Body of pancreas (tissue), 4 donors: ENCODE data around the gene CDK5RAP3.

Experiments used
- CTCF ChIP-seq, 7 experiments: fragments of 450-650 bp in 4 of 7; fragments of 200-600 bp in 3 of 7; sonication (generic) in 3 of 7; IDR thresholded peaks; one replicate each; pipeline ENCODE4 v1.5.1; 2016 to 2019; ENCODE audit warnings: antibody characterized with exemption in 7 of 7
- POLR2A ChIP-seq, 3 donors: fragments of 450-650 bp; IDR thresholded peaks; one replicate each; pipeline ENCODE4 v1.6.1; 2016; ENCODE audit warnings: antibody characterized with exemption in 3 of 3, mild to moderate bottlenecking in 2 of 3

- TF ChIP-seq POLR2A (IDR thresholded peaks at IDR 0.05), result no peak
- no peak for TF ChIP-seq CTCF (IDR thresholded peaks at IDR 0.05)
Observed at GRCh38 chr17:47981462-47981861, 10.5 kb downstream of the CDK5RAP3 start.
